ENCODE measurements around the gene KRTAP10-3. TPM values are rescaled to one million over a fixed set of nuclear protein-coding genes. Genes with fewer than 3 reads are reported as not detected.

The KRTAP10-3 gene, protein sequence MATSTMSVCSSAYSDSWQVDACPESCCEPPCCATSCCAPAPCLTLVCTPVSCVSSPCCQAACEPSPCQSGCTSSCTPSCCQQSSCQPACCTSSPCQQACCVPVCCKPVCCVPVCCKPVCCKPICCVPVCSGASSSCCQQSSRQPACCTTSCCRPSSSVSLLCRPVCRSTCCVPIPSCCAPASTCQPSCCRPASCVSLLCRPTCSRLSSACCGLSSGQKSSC
- not detected in 2 replicates for total RNA-seq (2011; cell fraction: chromatin; rRNA removed; ENCODE audit: low replicate concordance)
- not detected in 2 replicates for total RNA-seq (2011; cell fraction: nucleolus; rRNA removed)
- not detected in 2 replicates for total RNA-seq (2011; cell fraction: nucleoplasm; rRNA removed)
- not detected in 2 replicates for total RNA-seq (2014; rRNA removed)
- not detected in 2 replicates for total RNA-seq (2014; rRNA removed; fragmentation: Illumina TruSeq; extraction: Trizol)
- not detected in 2 replicates for total RNA-seq (2015; rRNA removed; fragmentation: Illumina TruSeq; extraction: Trizol)
- not detected in 2 replicates for total RNA-seq (2021)
- not detected in 2 replicates for polyA plus RNA-seq (2011; rRNA removed)
- not detected in 2 replicates for polyA plus RNA-seq (2011; cell fraction: cytosol; rRNA removed)
- not detected in 2 replicates for polyA plus RNA-seq (2011; cell fraction: nucleus; rRNA removed)
- polyA plus RNA-seq (2012): not detected in 2 replicates
- not detected in 2 replicates for polyA plus RNA-seq (2014; fragmentation: Illumina TruSeq; extraction: Trizol)
- polyA plus RNA-seq (2014; fragmentation: Nextera tagmentation; extraction: Ambion mirVana): not detected
- not detected in 2 replicates for polyA plus RNA-seq (2014; rRNA removed)
- polyA minus RNA-seq (2011; rRNA and poly(A)+ RNA removed): not detected in 2 replicates
- polyA minus RNA-seq (2011; cell fraction: cytosol; rRNA and poly(A)+ RNA removed): not detected in 2 replicates
- not detected in 2 replicates for polyA minus RNA-seq (2011; cell fraction: nucleus; rRNA and poly(A)+ RNA removed)
- Bru-seq, nascent RNA: not detected
- BruChase-seq, experiment 1, labeled RNA remaining after a 2-hour chase: not detected
- BruChase-seq, experiment 2, labeled RNA remaining after a 6-hour chase: not detected
- long read RNA-seq, experiment 1: 0 reads
- long read RNA-seq, experiment 2: 0 reads
- long read RNA-seq, experiment 3: 0 reads

DNA sequence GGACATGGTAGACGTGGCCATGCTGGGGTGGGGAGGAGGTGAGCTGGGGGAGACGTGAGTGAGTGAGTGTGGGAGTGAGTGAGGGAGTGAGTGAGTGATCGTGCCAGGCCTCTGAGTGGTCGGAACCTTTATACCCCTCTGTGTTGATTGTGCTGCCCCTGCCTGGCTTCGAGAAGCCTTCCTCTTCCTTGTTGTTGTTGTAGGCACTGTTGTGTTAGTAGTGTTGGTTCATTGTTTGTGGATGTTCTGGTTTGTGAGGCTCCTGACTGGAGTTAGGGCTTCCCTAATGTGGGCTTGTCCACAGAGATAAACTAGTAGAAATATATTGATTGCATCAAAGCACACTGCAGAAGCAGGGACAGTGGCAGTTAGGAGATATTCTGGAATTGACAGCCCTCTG, at the start of gene KRTAP10-3:
TSS of gene KRTAP10-3 (minus strand) at position 101 of the 400 bp plus-strand sequence. CDS start at position 21, 80 bp downstream.
- ChIA-PET CTCF (ENCODE audit: low intra/inter-chr PET ratio) (no interaction called here), POLR2A (no interaction called here)
- BruUV-seq (replicated peaks): no TSS peak
- no peak for ATAC-seq
- Histone ChIP-seq H3K79me2 (ENCODE audit: control insufficient read depth, insufficient read depth, low read length) (no peaks in the 10 kb centered on the region), H3K9ac (ENCODE audit: insufficient read depth in 1 of 2, low read depth in 2 of 2, low read length in 2 of 2) (no peak within 1 kb of the TSS), H3K4me3 (no peak within 1 kb of the TSS), H3K9me1 (ENCODE audit: control insufficient read depth, insufficient read depth, low read length) (no peaks in the 10 kb centered on the region), H3K27me3 (ENCODE audit: control insufficient read depth in 2 of 2, insufficient read depth in 2 of 2, low read length in 2 of 2) (peaks cover 31 to 45% of the 10 kb centered on the region in 2 experiments), H3K36me3 (ENCODE audit: control insufficient read depth, insufficient read depth, low read length) (no peaks in the 10 kb centered on the region), H4K20me1 (replicated peaks; ENCODE audit: control insufficient read depth, insufficient read depth, low read length) (0 out of 2 replicates have a peak, but pooled peaks cover 2% of the 10 kb centered on the region), H3K27ac (ENCODE audit: extremely low read depth, low read depth, low read length) (no peak within 1 kb of the TSS), H3K4me1 (replicated peaks in 1 of 2; ENCODE audit: control insufficient read depth in 2 of 2, insufficient read depth in 2 of 2, low read length in 2 of 2) (no peaks in the 10 kb centered on the region; a peak in 1 of 5 replicates), H3K9me3 (replicated peaks; ENCODE audit: control insufficient read depth, insufficient read depth, low read depth, low read length) (no peaks in the 10 kb centered on the region), H3K4me2 (ENCODE audit: insufficient read depth, low read length) (no peak within 1 kb of the TSS), H2AFZ (ENCODE audit: low read depth, low read length) (no peak within 1 kb of the TSS)
- WGBS (ENCODE audit: insufficient coverage, low coverage, missing lambda C conversion rate): 0% methylated on average over 5 of the region's 5 CpGs
- intact Hi-C loops (cut with micrococcal nuclease) (no loop called here), in situ Hi-C loops (cut with MboI) (no loop called here)
- no peak for DNase-seq (ENCODE audit: extremely low read depth in 1 of 4, low spot score in 3 of 4)
- FAIRE-seq: no peak
- no peak for TF ChIP-seq HDAC2 (IDR thresholded peaks at IDR 0.05)
- TF ChIP-seq CBX5 (IDR thresholded peaks at IDR 0.05; ENCODE audit: borderline replicate concordance, low read depth): no peak
- TF ChIP-seq ZNF232 (CRISPR knock-in tag; IDR thresholded peaks at IDR 0.05): no peak
- TF ChIP-seq SIN3A (IDR thresholded peaks at IDR 0.05; ENCODE audit: borderline replicate concordance in 2 of 2, control insufficient read depth in 1 of 2, low read depth in 2 of 2, low read length in 2 of 2): no peak
- no peak for TF ChIP-seq TEAD4 (IDR thresholded peaks at IDR 0.05; ENCODE audit: low read length)
- TF ChIP-seq TEAD4 (CRISPR knock-in tag; IDR thresholded peaks at IDR 0.05; ENCODE audit: borderline replicate concordance): no peak
- no peak for TF ChIP-seq ZNF41 (CRISPR knock-in tag; conservative IDR thresholded peaks at IDR 0.05)
- no peak for TF ChIP-seq ZNF408 (CRISPR knock-in tag; IDR thresholded peaks at IDR 0.05; ENCODE audit: low read depth)
- TF ChIP-seq TEAD2 (tag; IDR thresholded peaks at IDR 0.05): no peak
- no peak for TF ChIP-seq SIX5 (IDR thresholded peaks at IDR 0.05; ENCODE audit: borderline replicate concordance in 1 of 2, insufficient read depth in 1 of 2, low read depth in 1 of 2, low read length in 2 of 2)
- TF ChIP-seq MIER1 (IDR thresholded peaks at IDR 0.05; ENCODE audit: low read depth): no peak
- TF ChIP-seq, protein P1, sequence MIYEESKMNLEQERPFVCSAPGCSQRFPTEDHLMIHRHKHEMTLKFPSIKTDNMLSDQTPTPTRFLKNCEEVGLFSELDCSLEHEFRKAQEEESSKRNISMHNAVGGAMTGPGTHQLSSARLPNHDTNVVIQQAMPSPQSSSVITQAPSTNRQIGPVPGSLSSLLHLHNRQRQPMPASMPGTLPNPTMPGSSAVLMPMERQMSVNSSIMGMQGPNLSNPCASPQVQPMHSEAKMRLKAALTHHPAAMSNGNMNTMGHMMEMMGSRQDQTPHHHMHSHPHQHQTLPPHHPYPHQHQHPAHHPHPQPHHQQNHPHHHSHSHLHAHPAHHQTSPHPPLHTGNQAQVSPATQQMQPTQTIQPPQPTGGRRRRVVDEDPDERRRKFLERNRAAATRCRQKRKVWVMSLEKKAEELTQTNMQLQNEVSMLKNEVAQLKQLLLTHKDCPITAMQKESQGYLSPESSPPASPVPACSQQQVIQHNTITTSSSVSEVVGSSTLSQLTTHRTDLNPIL (CRISPR knock-in tag; IDR thresholded peaks at IDR 0.05): no peak
- TF ChIP-seq SMAD2 (IDR thresholded peaks at IDR 0.05; ENCODE audit: low read depth, low read length): no peak
- no peak for TF ChIP-seq DNMT1 (IDR thresholded peaks at IDR 0.05)
